GM18526 (cell line): Measurements from ENCODE around the gene FICD.

Experiments used
- POLR2A ChIP-seq: IDR thresholded peaks from 3 replicates; pipeline ENCODE4 v1.6.1; 2011; ENCODE audit not compliant: insufficient read length; ENCODE audit errors: extremely low read depth

Gene FICD

DNA sequence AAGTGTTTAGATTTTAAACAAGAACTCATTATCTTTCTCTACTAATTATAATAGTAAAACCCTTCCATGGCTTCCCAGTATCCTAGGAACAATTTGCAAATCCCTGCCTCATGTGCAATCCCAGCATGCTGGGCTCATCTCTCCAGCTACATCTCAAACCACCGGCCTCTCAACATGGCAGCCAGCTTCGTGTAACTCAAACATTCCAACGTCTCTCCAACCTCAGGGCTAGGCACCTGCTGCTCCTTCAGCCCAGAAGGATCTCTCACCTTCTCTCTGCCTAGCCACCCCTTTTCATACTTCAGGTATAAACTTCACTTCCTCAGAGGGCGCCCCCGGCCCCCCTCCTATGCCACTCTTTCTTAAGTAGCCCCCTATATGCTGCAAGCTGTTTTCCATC, 38.7 kb downstream of the FICD start:
- TF ChIP-seq POLR2A, result no peak

- TF ChIP-seq POLR2A, result no peak
These were observed 44.1 kb downstream of the FICD start for GRCh38 chr12:108559007-108559655.

- TF ChIP-seq POLR2A, result no peak
These were observed 44.7 kb downstream of the FICD start for GRCh38 chr12:108559748-108560147.

DNA sequence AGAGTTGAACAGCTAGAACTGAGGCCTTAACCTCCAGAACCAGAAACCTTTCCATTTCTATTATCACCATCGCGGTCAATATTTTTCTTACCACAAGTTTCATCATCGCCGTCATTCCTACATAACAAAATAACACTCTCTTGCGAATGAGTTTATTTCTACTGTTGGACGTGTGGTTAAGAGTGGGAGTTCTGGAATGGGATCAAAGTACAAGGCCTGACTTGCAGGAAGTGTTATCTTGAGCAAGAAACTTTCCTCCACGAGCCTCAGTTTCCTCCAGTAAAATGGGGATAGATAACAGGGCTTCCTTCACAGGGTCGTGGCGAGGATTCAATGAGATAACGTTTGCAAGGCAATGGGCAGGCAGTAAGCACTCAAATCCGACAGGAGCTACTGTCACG, 45.2 kb downstream of the FICD start:
- TF ChIP-seq POLR2A, result no peak

- TF ChIP-seq POLR2A, result peak; percentile 77
These were observed 46.0 kb downstream of the FICD start, which contains the start of gene SART3 for GRCh38 chr12:108560752-108561719. SART3 (minus strand) TSS chr12:108561173; CDS start chr12:108561154, 19 bp downstream.

DNA sequence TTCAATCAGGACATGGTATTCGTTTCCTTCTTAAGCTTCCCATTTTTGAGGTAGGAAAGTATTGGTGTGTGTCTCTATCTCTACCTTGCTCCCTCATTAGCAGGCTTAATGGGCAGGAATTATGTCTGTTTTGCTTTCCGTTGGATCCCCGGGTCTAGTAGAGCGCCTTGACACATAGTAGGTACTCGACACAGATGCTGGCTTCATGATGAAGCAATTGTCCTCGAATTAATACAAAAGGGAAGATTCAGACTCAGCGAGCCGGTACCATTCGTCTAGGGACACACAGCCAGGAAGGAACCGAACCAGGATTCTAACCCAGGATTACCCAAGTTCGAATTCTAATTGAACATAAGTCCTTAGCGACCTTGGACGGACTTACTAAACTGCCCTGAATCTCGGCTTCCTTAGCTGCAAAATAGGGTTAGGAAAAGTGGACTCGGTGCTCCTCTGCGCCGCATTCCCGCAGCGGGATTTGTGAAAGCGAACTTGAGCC, 46.8 kb downstream of the FICD start:
- TF ChIP-seq POLR2A, result no peak

DNA sequence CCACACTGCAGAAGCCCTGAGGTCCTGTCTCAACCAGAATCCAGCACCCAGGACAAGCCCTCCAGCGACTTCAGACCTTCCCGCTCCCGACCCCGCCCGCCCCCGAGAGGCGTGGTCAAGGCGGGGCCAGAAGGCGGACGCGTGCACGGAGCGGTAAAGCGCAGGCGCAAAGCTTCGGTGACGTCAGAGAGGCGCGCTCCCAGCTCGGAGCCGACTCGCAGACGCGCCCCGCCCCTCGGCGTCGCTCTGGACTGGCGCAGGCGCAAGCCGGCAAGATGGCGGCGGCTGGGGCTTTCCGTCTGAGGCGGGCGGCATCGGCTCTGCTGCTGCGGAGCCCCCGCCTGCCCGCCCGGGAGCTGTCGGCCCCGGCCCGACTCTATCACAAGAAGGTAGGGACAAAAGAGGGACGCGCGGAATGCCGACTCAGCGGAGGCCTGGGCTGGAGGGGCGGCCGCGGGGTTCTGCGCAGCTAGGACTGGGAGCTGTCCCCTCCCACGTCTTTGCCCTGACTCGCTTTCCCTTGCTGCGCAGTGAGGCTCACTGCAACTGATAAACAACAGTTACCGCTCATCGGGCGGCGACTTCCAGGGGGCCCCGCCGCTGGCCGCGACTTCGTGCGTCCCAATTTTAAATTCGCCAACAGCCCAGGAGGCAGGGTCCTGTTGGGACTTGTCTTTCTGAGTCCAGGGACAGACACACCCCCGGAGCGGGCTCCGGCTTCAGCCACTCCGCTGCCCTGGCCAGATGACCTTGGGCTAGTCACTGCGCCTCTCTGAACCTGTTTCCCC, 47.5 kb downstream of the FICD start, which contains the start of gene ISCU:
ISCU (plus strand) TSS at position 249 of the 788 bp plus-strand sequence; CDS start at position 276, 27 bp downstream.
- TF ChIP-seq POLR2A, result peak; percentile 88

DNA sequence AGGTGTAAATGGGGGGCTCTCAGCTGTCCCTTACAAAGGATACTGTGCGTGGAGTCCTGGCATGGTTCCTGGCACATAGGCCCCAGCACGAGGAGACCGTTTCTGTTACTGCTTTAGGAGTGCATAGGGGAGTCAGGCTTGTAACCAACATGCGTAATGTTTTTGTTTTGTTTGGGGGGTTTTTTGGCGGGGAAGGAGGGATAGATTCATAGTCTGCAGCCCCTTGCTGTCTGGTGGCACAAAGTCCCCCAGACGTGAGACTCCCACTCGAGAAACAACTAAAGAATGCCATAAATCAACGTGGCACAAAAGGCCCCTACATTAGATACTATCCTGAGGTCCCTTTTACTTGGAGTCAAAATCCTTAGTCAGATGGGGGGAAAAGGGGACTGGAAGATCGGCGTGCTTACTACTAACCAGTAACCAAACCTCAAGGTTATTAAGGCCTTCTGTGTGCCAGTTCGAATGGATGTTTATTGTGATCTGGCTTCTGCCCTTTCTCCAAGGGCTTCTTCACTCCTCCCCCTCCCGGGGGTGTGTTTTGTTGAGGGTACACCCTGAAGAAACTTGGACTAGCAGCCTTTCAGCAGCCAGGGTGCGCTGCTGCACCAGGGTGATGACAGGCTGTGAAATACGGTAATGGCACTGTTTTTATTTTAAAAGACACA, 48.2 kb downstream of the FICD start:
- TF ChIP-seq POLR2A, result peak; percentile 50

- no peak for TF ChIP-seq POLR2A
These were observed 48.7 kb downstream of the FICD start for GRCh38 chr12:108563804-108564151.

- no peak for TF ChIP-seq POLR2A
These were observed 49.6 kb downstream of the FICD start for GRCh38 chr12:108564724-108565123.

- TF ChIP-seq POLR2A, result no peak
These were observed 50.1 kb downstream of the FICD start for GRCh38 chr12:108565146-108565545.

GRCh38 chr12:108565976-108566375, 50.9 kb downstream of the FICD start:
- TF ChIP-seq POLR2A, result peak; percentile 40

- TF ChIP-seq POLR2A, result no peak
These were observed 51.4 kb downstream of the FICD start for GRCh38 chr12:108566452-108566851.

DNA sequence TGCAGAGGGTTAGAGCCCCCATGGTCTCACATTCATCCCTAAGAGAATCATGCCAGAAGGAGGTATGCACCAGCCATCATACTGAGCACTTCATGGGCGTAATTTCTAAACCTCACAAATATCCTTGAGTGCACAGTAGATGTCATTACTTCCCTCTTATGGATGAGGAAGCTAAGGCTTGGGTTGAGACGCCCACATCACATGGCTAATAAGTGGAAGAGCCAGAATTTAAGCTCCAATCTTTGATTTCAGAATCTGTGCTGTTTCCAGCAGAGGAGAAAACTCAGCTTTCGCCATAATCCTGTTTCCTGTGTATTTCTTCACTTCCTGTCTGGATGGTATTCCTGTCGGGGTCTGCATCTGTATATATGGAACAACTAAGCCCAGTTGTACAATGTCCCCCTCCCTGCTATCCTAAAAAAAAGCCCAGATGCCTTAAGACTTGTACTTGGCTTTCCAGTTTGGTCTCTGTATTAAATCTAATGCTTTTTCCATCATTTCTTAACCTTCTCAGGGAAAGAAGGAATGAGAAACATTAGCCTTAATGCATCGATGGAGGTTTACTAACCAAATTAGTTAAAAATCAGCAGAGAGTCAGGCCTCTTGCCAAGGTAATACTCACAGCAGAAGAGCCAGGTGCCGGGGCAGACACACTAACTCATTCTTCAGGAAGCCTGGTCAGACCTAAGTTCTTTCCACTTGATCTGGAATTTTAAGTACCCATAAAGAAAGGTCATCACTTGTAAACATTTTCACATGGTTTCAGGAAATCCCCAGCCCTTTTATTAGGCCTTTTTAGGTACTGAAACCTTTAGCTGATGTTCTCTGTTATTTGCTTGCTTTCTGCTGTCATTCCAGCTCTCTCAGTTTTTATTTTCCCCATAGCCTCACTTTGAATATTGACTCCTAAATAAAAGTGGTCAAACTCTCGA, 52.6 kb downstream of the FICD start:
- TF ChIP-seq POLR2A, result no peak
